RWPE1 (cell line): Measurements from ENCODE around the gene RAB31.

Source experiments
- CTCF ChIA-PET: fragments of 350-600 bp; sonication (Branson Sonifier 250); formaldehyde crosslinking; extraction: SDS; loops from one replicate; lab custom pipeline; 2021; lab: Yijun Ruan, JAX
- POLR2A ChIA-PET: fragments of 400-600 bp; formaldehyde crosslinking; extraction: SDS; loops from one replicate; lab custom pipeline; 2020; ENCODE audit warnings: antibody characterized with exemption; ENCODE audit not compliant: low non-redundant PET; lab: Yijun Ruan, JAX
- DNase-seq: peaks from one replicate; pipeline ENCODE4 v3.0.0; 2012; ENCODE audit warnings: low spot score
- H3K27ac ChIP-seq: fragments of 450-650 bp; 2 replicates; pipeline ENCODE4 v1.5.1; 2017
- TF ChIP-seq, protein P1 (sequence below): fragments of 450-650 bp; conservative IDR thresholded peaks from 2 replicates; pipeline ENCODE4 v1.5.1; 2017; ENCODE audit warnings: low read depth, mild to moderate bottlenecking

Gene RAB31

DNA sequence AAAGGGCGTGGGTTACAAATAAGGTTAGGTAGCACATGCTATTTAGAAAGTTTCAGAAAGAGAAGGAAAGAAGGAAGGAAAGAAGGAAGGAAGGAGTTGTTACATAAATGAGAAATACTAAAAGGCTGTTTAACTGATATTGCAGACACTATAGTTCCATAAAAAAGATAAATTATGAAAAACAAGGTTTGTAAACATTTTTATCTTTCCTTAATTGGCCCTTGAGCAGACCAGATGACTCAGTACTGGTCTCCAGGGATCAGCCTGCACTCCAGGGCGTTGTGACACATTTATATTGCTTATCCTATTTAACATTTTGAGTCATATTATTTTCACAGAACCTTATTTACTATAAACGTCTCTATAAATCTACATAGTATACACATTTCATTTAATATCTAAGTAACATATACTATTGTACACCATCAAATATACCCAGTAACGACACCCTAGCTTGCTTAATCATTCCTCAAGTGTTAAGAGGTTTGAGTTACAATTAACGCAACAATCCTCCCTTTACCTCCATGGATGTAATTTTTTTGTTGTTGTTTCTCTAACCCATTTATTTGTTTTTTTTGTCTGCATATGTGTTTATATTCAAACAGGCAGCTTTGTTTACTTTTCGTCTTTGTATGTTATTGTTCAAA is 2.8 kb upstream of the RAB31 start:
- no peak overlapping the region for H3K27ac ChIP-seq
- CTCF ChIA-PET: interaction anchor here (0.7 to 1.1 kb wide), 3 partner anchors 15 to 142 kb away, joined by 3 to 4 read pairs (median 3); no protein-coding TSS in a partner anchor
- TF ChIP-seq, protein P1, sequence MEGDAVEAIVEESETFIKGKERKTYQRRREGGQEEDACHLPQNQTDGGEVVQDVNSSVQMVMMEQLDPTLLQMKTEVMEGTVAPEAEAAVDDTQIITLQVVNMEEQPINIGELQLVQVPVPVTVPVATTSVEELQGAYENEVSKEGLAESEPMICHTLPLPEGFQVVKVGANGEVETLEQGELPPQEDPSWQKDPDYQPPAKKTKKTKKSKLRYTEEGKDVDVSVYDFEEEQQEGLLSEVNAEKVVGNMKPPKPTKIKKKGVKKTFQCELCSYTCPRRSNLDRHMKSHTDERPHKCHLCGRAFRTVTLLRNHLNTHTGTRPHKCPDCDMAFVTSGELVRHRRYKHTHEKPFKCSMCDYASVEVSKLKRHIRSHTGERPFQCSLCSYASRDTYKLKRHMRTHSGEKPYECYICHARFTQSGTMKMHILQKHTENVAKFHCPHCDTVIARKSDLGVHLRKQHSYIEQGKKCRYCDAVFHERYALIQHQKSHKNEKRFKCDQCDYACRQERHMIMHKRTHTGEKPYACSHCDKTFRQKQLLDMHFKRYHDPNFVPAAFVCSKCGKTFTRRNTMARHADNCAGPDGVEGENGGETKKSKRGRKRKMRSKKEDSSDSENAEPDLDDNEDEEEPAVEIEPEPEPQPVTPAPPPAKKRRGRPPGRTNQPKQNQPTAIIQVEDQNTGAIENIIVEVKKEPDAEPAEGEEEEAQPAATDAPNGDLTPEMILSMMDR: no peak
- POLR2A ChIA-PET: interaction anchor here (0.6 kb wide), 1 partner anchor 191 kb away, joined by 10 read pairs; no protein-coding TSS in a partner anchor
- no peak for DNase-seq

DNA sequence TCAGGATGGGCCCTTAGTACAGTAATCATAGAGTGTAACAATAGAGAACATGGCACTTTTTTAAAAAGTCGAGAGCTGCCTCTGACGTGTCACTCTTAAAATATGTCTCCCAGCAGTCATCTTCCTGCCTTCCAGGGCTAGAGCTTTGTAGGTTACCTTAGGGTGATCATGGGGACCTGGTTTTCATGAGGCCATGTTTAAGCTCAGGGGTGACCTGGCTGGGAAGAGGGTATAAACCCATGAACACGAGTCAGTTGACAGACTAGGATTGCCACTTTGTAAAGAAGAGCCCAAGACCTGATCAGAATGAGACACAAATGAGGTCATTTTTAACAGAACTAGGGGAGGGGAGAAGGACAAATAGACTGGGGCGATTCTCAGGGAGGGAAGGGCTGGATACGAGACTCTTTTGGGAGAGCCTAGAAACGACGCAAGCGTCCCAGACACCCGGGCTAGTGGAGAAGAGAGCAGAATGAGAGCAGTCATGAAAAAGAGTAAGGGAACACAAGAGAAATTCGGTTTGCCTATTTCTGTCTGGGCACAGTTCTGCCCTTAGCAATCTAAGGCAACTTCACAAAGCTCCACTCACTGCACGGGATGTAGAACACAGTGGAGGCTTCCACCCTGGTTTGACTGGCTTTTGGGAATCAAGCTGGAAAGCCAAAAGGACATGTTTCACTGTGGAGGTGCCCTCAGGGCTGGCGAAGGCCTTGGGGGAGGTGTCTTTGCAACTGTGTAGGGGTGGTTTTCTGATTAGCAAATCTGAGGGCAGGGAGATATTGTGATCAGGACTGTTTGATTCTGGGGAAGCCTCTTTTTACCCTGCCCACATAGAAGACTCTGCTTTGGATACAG is 1.8 kb upstream of the RAB31 start:
- no peak overlapping the region for H3K27ac ChIP-seq
- TF ChIP-seq, protein P1: no peak
- CTCF ChIA-PET: no interaction called here
- DNase-seq: no peak
- POLR2A ChIA-PET: no interaction called here

- ChIA-PET CTCF (interaction anchor here (0.6 to 1.2 kb wide), 5 partner anchors 14 to 138 kb away, joined by 3 to 4 read pairs (median 3); no protein-coding TSS in a partner anchor), POLR2A (no interaction called here)
- DNase-seq: no peak
- TF ChIP-seq, protein P1: no peak
- peak overlapping the region; percentile 71 for H3K27ac ChIP-seq
These were observed 582 bp upstream of the RAB31 start for GRCh38 chr18:9707381-9708056.

GRCh38 chr18:9708434-9709303 is 568 bp downstream of the RAB31 start:
- TF ChIP-seq, protein P1: no peak
- CTCF ChIA-PET: interaction anchor here (0.7 to 1.2 kb wide), 6 partner anchors 57 to 367 kb away, joined by 3 to 6 read pairs (median 3); no protein-coding TSS in a partner anchor
- H3K27ac ChIP-seq: peak overlapping the region; percentile 71
- no peak for DNase-seq
- POLR2A ChIA-PET: no interaction called here

GRCh38 chr18:9709304-9709877 is 1.3 kb downstream of the RAB31 start:
- CTCF ChIA-PET: interaction anchor here (0.7 to 0.8 kb wide), 2 partner anchors 59 to 217 kb away, joined by 3 to 6 read pairs; no protein-coding TSS in a partner anchor
- POLR2A ChIA-PET: interaction anchor here (0.6 kb wide), 2 partner anchors 11 to 23 kb away, joined by 3 to 5 read pairs; no protein-coding TSS in a partner anchor
- TF ChIP-seq, protein P1: no peak
- no peak for DNase-seq
- peak overlapping the region; percentile 71 for H3K27ac ChIP-seq
